WERI-Rb-1 (cell line): Measurements from ENCODE around the gene UGT1A7.

Experiments used
- DNase-seq: peaks from one replicate; pipeline ENCODE4 v3.0.0-alpha.2; 2020
- H3K27ac ChIP-seq: fragments of 250-450 bp; sonication (Bioruptor Pico); 2 replicates; pipeline ENCODE4 v1.5.1; 2020; ENCODE audit warnings: mild to moderate bottlenecking, moderate library complexity
- H3K27me3 ChIP-seq: fragments of 250-450 bp; sonication (Bioruptor Pico); 2 replicates; pipeline ENCODE4 v1.5.1; 2021; ENCODE audit warnings: mild to moderate bottlenecking, low read depth, moderate library complexity; ENCODE audit not compliant: insufficient read depth, severe bottlenecking
- H3K36me3 ChIP-seq: fragments of 250-450 bp; sonication (Bioruptor Pico); 2 replicates; pipeline ENCODE4 v1.5.1; 2020; ENCODE audit warnings: mild to moderate bottlenecking, moderate library complexity
- H3K4me3 ChIP-seq: 2 replicates; pipeline ENCODE4 v1.5.1; 2011; ENCODE audit warnings: low read depth, mild to moderate bottlenecking, control low read depth, low read length
- H3K9me3 ChIP-seq: fragments of 250-450 bp; sonication (Bioruptor Pico); 2 replicates; pipeline ENCODE4 v1.5.1; 2021; ENCODE audit warnings: mild to moderate bottlenecking, moderate library complexity; ENCODE audit not compliant: severe bottlenecking
- TF ChIP-seq, protein P1 (sequence below): IDR thresholded peaks from 2 replicates; pipeline ENCODE4 v1.5.1; 2011; ENCODE audit warnings: low read depth, mild to moderate bottlenecking, control low read depth, inconsistent platforms, low read length

The UGT1A7 gene

GRCh38 chr2:233811732-233812131 lies 130.0 kb downstream of the UGT1A7 start:
- peak; percentile 2 for DNase-seq
- Histone ChIP-seq H3K27me3 (no peaks in the 10 kb centered on the region), H3K36me3 (no peaks in the 10 kb centered on the region), H3K4me3 (no peak overlapping the region), H3K27ac (no peak overlapping the region), H3K9me3 (no peaks in the 10 kb centered on the region)
- TF ChIP-seq, protein P1, sequence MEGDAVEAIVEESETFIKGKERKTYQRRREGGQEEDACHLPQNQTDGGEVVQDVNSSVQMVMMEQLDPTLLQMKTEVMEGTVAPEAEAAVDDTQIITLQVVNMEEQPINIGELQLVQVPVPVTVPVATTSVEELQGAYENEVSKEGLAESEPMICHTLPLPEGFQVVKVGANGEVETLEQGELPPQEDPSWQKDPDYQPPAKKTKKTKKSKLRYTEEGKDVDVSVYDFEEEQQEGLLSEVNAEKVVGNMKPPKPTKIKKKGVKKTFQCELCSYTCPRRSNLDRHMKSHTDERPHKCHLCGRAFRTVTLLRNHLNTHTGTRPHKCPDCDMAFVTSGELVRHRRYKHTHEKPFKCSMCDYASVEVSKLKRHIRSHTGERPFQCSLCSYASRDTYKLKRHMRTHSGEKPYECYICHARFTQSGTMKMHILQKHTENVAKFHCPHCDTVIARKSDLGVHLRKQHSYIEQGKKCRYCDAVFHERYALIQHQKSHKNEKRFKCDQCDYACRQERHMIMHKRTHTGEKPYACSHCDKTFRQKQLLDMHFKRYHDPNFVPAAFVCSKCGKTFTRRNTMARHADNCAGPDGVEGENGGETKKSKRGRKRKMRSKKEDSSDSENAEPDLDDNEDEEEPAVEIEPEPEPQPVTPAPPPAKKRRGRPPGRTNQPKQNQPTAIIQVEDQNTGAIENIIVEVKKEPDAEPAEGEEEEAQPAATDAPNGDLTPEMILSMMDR = no peak

GRCh38 chr2:233813236-233814055 lies 131.7 kb downstream of the UGT1A7 start:
- peak; percentile 2 for DNase-seq
- no peak overlapping the region for H3K4me3 ChIP-seq
- H3K9me3 ChIP-seq = no peaks in the 10 kb centered on the region
- no peak overlapping the region for H3K27ac ChIP-seq
- no peaks in the 10 kb centered on the region for H3K36me3 ChIP-seq
- H3K27me3 ChIP-seq = no peaks in the 10 kb centered on the region
- TF ChIP-seq, protein P1 = no peak

GRCh38 chr2:233814056-233814835 lies 132.5 kb downstream of the UGT1A7 start:
- no peaks in the 10 kb centered on the region for H3K36me3 ChIP-seq
- H3K4me3 ChIP-seq = no peak overlapping the region
- no peaks in the 10 kb centered on the region for H3K27me3 ChIP-seq
- TF ChIP-seq, protein P1 = no peak
- DNase-seq = peak; percentile 6
- H3K9me3 ChIP-seq = no peaks in the 10 kb centered on the region
- H3K27ac ChIP-seq = no peak overlapping the region

- H3K27ac ChIP-seq = no peak overlapping the region
- no peaks in the 10 kb centered on the region for H3K9me3 ChIP-seq
- no peaks in the 10 kb centered on the region for H3K27me3 ChIP-seq
- TF ChIP-seq, protein P1 = no peak
- H3K36me3 ChIP-seq = no peaks in the 10 kb centered on the region
- H3K4me3 ChIP-seq = no peak overlapping the region
- DNase-seq = no peak
Observed at GRCh38 chr2:233815861-233816260, 134.2 kb downstream of the UGT1A7 start.

DNA sequence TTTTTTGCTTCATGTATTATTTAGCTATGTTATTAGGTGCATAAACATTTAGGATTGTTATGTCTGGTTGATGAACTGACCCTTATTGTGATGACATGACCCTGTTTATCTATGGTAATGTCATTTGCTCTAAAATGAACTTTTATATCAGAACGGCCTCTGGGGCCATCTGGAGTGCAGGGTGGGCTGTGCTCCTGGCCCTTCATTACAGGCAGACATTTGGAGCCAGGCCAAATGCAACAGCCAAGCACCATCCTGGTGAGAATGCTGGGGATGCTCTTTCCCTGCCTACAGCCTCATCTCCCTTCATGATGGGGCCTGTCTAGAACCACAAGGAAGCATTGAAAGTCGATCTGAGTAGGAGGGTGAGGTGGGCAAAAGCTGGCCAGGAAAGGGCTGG lies 134.6 kb downstream of the UGT1A7 start:
- Histone ChIP-seq H3K4me3 (no peak overlapping the region), H3K27ac (no peak overlapping the region), H3K27me3 (no peaks in the 10 kb centered on the region), H3K9me3 (no peaks in the 10 kb centered on the region), H3K36me3 (no peaks in the 10 kb centered on the region)
- TF ChIP-seq, protein P1 = no peak
- DNase-seq = no peak
